GM19240 (cell line): ENCODE data around the gene BARX1.

Source experiments
- DNase-seq: peaks from one replicate; pipeline ENCODE4 v3.0.0; 2011; ENCODE audit warnings: low spot score; ENCODE audit not compliant: insufficient read length

The BARX1 gene

DNA sequence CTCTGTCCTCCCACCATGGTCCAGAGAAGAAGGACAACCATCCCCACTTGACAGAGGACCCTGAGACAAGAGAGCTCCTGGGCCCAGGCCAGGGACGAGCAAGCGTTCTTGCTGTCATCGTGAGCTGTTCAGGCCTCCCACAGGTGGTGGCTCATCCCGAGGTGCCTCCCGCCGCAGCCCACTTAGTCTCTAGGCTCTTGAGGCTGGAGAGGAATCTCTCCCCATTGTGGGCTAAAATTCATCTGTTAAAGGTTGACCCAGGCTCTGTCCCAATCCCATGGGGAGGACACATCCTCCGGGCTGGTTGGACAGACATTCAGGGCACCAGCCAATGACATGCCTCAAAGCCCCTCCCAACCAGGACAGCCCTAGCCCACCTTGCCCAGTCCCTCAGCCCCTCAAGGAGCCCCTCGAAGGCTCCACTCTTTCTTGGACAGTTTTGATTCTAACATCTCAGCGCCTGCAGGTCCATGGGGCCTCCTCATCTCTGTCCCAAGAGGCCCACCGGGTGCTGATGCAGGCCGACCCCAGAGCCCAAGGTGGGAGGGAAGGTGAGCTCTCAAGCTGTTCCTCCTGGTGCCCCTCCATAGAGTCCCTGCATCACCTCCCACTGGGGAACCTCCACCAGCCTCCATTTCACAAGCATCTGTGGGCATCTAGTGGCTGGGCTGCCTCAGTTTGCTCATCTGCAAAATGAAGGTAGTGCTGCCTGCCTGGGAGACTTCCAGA lies 52.9 kb downstream of the BARX1 start:
- DNase-seq, result no peak
